ENCODE measurements around the gene MAP4K5.
A peak's percentile ranks its signal among the peaks of the same experiment; 100 is the strongest.

The MAP4K5 gene

GRCh38 chr14:50532502-50533240, at the start of gene MAP4K5:
TSS of gene MAP4K5 (minus strand) at chr14:50532569. CDS start at chr14:50532049, 520 bp downstream.
- peak; percentile 73 for TF ChIP-seq CTCF (IDR thresholded peaks at IDR 0.05)
- H3K4me1 Mint-ChIP-seq, result peaks cover 46% of the 10 kb centered on the region
- DNase-seq, result peak; percentile 91

GRCh38 chr14:50578433-50578832, 46.1 kb upstream of the MAP4K5 start:
- no peaks in the 10 kb centered on the region for H3K4me1 Mint-ChIP-seq
- no peaks in the 10 kb centered on the region for H3K9me3 Mint-ChIP-seq
- no peak overlapping the region for H3K4me3 Mint-ChIP-seq
- no peaks in the 10 kb centered on the region for H3K36me3 Mint-ChIP-seq (ENCODE audit: low read depth)
- H3K27ac Mint-ChIP-seq, result no peak overlapping the region
- DNase-seq, result no peak
- H3K27me3 Mint-ChIP-seq (ENCODE audit: low read depth, poor library complexity), result peaks cover 4% of the 10 kb centered on the region
- TF ChIP-seq CTCF (IDR thresholded peaks at IDR 0.05), result no peak

More at GRCh38 chr14:50532502-50533240, at the start of gene MAP4K5:
- Mint-ChIP-seq H3K27ac (peak within 1 kb of the TSS; percentile 83), H3K36me3 (ENCODE audit: low read depth) (peaks cover 18% of the 10 kb centered on the region), H3K9me3 (peaks cover 18% of the 10 kb centered on the region), H3K4me3 (peak within 1 kb of the TSS; percentile 95), H3K27me3 (ENCODE audit: low read depth, poor library complexity) (peaks cover 10% of the 10 kb centered on the region)

DNA sequence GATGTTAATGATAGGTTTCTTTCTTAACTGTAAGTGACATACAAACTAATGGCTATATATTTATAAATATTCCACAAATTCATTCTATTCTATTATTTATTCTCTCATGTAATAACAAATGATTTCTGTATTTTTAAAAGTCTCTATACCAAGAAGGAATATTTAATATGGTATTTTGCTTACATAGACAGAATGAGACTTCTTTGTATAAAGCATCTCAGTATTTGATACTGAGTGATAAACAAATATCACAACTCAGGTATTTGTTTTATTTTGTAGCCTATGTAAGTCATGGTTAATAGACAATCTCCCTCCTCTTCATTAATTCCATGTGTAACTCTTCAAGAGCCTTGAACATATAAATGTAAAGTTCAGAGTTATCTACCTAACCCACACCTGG, 45.6 kb upstream of the MAP4K5 start:
- TF ChIP-seq CTCF (IDR thresholded peaks at IDR 0.05), result no peak
- H3K4me1 Mint-ChIP-seq, result no peaks in the 10 kb centered on the region
- H3K4me3 Mint-ChIP-seq, result no peak overlapping the region
- no peaks in the 10 kb centered on the region for H3K36me3 Mint-ChIP-seq (ENCODE audit: low read depth)
- peaks cover 4% of the 10 kb centered on the region for H3K27me3 Mint-ChIP-seq (ENCODE audit: low read depth, poor library complexity)
- H3K9me3 Mint-ChIP-seq, result no peaks in the 10 kb centered on the region
- no peak for DNase-seq
- no peak overlapping the region for H3K27ac Mint-ChIP-seq

GRCh38 chr14:50575769-50576168, 43.4 kb upstream of the MAP4K5 start:
- DNase-seq, result no peak
- no peak overlapping the region for H3K4me3 Mint-ChIP-seq
- TF ChIP-seq CTCF (IDR thresholded peaks at IDR 0.05), result no peak
- H3K27me3 Mint-ChIP-seq (ENCODE audit: low read depth, poor library complexity), result peaks cover 4% of the 10 kb centered on the region
- peaks cover 3% of the 10 kb centered on the region for H3K9me3 Mint-ChIP-seq
- no peaks in the 10 kb centered on the region for H3K4me1 Mint-ChIP-seq
- peaks cover 3% of the 10 kb centered on the region for H3K36me3 Mint-ChIP-seq (ENCODE audit: low read depth)
- no peak overlapping the region for H3K27ac Mint-ChIP-seq

DNA sequence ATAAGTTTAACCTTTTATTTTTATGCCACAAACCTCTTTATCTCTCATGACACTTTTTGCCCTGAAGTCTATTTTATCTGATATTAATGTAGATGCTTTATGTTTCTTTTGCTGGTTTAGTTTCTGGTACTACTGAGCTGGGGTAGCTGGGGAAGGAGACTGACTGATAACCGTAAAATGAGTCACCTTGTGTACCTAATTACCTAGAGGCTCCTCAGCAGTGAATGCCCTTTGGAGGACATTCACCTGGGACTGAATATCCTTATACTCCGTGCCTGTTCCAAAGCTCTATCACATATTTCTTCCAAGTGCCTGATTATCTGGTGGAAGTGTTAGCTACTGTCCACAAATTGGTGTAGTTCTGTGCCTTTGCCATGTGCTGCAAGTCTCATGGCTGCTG, 41.5 kb upstream of the MAP4K5 start:
- Mint-ChIP-seq H3K9me3 (peaks cover 19% of the 10 kb centered on the region), H3K27me3 (ENCODE audit: low read depth, poor library complexity) (peaks cover 4% of the 10 kb centered on the region), H3K36me3 (ENCODE audit: low read depth) (peaks cover 15% of the 10 kb centered on the region), H3K27ac (no peak overlapping the region), H3K4me1 (no peaks in the 10 kb centered on the region), H3K4me3 (no peak overlapping the region)
- TF ChIP-seq CTCF (IDR thresholded peaks at IDR 0.05), result no peak
- no peak for DNase-seq

DNA sequence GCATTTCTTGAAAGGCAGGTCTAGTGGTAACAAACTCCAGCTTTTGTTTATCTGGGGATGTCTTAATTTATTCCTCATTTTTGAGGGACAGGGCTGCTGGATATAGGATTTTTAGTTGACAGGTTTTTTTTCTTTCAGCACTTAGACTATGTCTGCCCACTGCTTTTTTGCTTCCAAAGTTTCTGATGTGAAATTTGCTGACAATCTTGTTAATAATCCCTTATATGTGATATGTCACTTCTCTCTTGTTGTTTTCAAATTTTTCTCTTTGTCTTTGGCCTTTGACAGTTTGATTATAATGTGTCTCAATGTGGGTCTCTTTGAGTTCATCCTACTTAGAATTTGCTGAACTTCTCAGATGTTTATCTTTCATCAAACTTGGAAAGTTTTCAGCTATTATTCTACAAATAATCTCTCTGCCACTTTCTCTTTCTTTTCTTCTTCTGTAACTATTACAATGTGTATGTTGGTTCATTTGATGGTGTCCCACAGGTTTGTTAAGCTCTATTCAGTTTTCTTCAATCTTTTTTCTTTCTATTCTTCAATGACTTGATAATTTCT, 37.4 kb upstream of the MAP4K5 start:
- peaks cover 24% of the 10 kb centered on the region for H3K9me3 Mint-ChIP-seq

More for the DNA sequence above, 37.4 kb upstream of the MAP4K5 start:
- DNase-seq, result no peak
- H3K36me3 Mint-ChIP-seq (ENCODE audit: low read depth), result peaks cover 15% of the 10 kb centered on the region
- no peaks in the 10 kb centered on the region for H3K27me3 Mint-ChIP-seq (ENCODE audit: low read depth, poor library complexity)
- no peak overlapping the region for H3K27ac Mint-ChIP-seq
- no peaks in the 10 kb centered on the region for H3K4me1 Mint-ChIP-seq
- no peak for TF ChIP-seq CTCF (IDR thresholded peaks at IDR 0.05)
- H3K4me3 Mint-ChIP-seq, result no peak overlapping the region

Data from nephron progenitor cell (in vitro differentiated cells).